H1 (cell line): ENCODE measurements around the gene MAP4K5.

Experiments
- CTCF ChIP-seq, 3 experiments: IDR thresholded peaks; 1 replicate in 2 of 3; 2 replicates in 1 of 3; pipeline versions ENCODE4 v1.5.1 to v1.6.1; 2011; ENCODE audit warnings: low read length in 3 of 3, mild to moderate bottlenecking in 3 of 3, inconsistent platforms in 2 of 3, low read depth in 1 of 3, moderate library complexity in 1 of 3; ENCODE audit not compliant: insufficient read depth in 1 of 3; ENCODE audit errors: control extremely low read depth in 1 of 3
- EZH2 ChIP-seq: fragments of 200-600 bp; sonication (generic); IDR thresholded peaks from 2 replicates; pipeline ENCODE4 v1.7.1; 2012; ENCODE audit warnings: low read depth, mild to moderate bottlenecking, moderate library complexity, low read length, inconsistent platforms; ENCODE audit not compliant: severe bottlenecking
- JUN ChIP-seq: IDR thresholded peaks from 2 replicates; pipeline ENCODE4 v1.6.1; 2011; ENCODE audit warnings: low read depth, mild to moderate bottlenecking, improper control_type of control experiment, low read length
- KDM1A ChIP-seq: fragments of 200-600, 300-600 bp; sonication (generic); IDR thresholded peaks from 2 replicates; pipeline ENCODE4 v1.7.1; 2016; ENCODE audit warnings: mild to moderate bottlenecking, low read length, borderline replicate concordance
- POLR2A ChIP-seq, 2 experiments: IDR thresholded peaks; 1 replicate in 1 of 2; 2 replicates in 1 of 2; pipeline ENCODE4 v1.6.1; 2011; ENCODE audit warnings: low read depth in 2 of 2, low read length in 2 of 2, mild to moderate bottlenecking in 2 of 2; ENCODE audit errors: control extremely low read depth in 1 of 2
- TAF1 ChIP-seq: IDR thresholded peaks from 2 replicates; pipeline ENCODE4 v1.6.1; 2011; ENCODE audit warnings: mild to moderate bottlenecking, low read depth, low read length
- TBP ChIP-seq: IDR thresholded peaks from 2 replicates; pipeline ENCODE4 v1.6.1; 2011; ENCODE audit warnings: low read depth, low read length, improper control_type of control experiment
- ZNF274 ChIP-seq: IDR thresholded peaks from 2 replicates; pipeline ENCODE4 v1.7.0; 2012; ENCODE audit warnings: low read length, borderline replicate concordance; ENCODE audit errors: extremely low read depth

DNA sequence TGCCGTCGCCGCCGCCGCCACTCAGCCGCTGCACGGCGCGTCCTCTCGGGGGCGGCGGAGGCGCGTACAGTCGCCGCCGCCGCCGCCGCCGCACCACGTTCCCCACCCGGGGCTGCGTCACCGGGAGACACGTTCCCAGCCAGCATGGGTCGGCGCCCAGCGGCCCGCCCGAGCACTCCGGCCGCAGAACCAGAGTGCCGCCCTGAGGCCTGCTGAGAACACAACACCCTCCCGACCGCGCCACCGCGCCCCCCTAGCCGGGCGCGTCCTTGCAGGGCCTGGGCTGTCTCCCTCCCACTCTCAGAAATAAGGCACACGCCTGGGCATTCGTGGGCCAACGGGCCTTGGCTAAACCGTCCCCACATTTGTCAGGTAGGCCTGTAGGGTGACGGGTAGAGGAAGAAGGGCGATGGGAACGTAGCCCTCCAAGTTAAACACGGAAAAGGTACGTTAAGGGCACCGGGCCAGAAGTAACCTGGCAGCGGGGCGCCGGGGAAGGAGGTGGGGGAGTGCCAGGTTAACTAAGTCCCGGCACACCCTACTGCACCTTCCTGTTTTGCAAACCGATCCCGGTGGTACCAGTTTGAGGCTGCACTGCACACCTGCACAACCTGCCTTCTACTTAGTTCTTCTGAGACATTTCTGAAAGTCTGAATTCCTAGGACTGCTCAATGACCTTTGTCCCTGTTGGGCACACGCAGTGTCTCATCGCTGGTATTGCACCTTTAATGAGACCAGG, at the start of gene MAP4K5:
- TF ChIP-seq POLR2A (IDR thresholded peaks at IDR 0.05; ENCODE audit: control extremely low read depth in 1 of 2, low read depth in 2 of 2, low read length in 2 of 2) (peak in 1 of 2 experiments; percentile 15; a peak in 1 of 3 replicates), KDM1A (no peak), EZH2 (no peak), TBP (peak; percentile 50; the same call in 1 of the 2 replicates), CTCF (IDR thresholded peaks at IDR 0.05; ENCODE audit: control extremely low read depth in 1 of 3, insufficient read depth in 1 of 3, low read depth in 1 of 3, low read length in 3 of 3) (peak; percentile 81 to 91 (median 83)), JUN (no peak), ZNF274 (no peak), TAF1 (peak; percentile 54; the same call in 1 of the 2 replicates)
